ENCODE data around the gene ANKS1A.
"Not testable (repeated sequence)": the region's sequence is repeated elsewhere in the genome, so short reads cannot be mapped to it uniquely, and the experiment has no call there.

Gene ANKS1A

GRCh38 chr6:34993213-34993612 lies 104.2 kb downstream of the ANKS1A start:
- TF ChIP-seq ZFX (IDR thresholded peaks at IDR 0.05): no peak
- TF ChIP-seq CTCF (conservative IDR thresholded peaks at IDR 0.05): no peak
- no peak overlapping the region for H3K27ac ChIP-seq

GRCh38 chr6:34994693-34995092 lies 105.6 kb downstream of the ANKS1A start:
- no peak for TF ChIP-seq CTCF (conservative IDR thresholded peaks at IDR 0.05)
- TF ChIP-seq ZFX (IDR thresholded peaks at IDR 0.05): no peak
- H3K27ac ChIP-seq: no peak overlapping the region

GRCh38 chr6:34998417-34998816 lies 109.4 kb downstream of the ANKS1A start:
- H3K27ac ChIP-seq: not testable (repeated sequence)

GRCh38 chr6:34999153-34999552 lies 110.1 kb downstream of the ANKS1A start:
- H3K27ac ChIP-seq: not testable (repeated sequence)

GRCh38 chr6:34999962-35000361 lies 110.9 kb downstream of the ANKS1A start:
- H3K27ac ChIP-seq: not testable (repeated sequence)

GRCh38 chr6:35001349-35001748 lies 112.3 kb downstream of the ANKS1A start:
- H3K27ac ChIP-seq: not testable (repeated sequence)

- H3K27ac ChIP-seq: not testable (repeated sequence)
Measured at GRCh38 chr6:35003886-35004530, 115.0 kb downstream of the ANKS1A start.

GRCh38 chr6:35007016-35007415 lies 118.0 kb downstream of the ANKS1A start:
- no peak for TF ChIP-seq CTCF (conservative IDR thresholded peaks at IDR 0.05)
- TF ChIP-seq ZFX (IDR thresholded peaks at IDR 0.05): no peak
- no peak overlapping the region for H3K27ac ChIP-seq

GRCh38 chr6:35008858-35009257 lies 119.8 kb downstream of the ANKS1A start:
- TF ChIP-seq CTCF (conservative IDR thresholded peaks at IDR 0.05): no peak
- TF ChIP-seq ZFX (IDR thresholded peaks at IDR 0.05): no peak
- no peak overlapping the region for H3K27ac ChIP-seq

- no peak overlapping the region for H3K27ac ChIP-seq
- no peak for TF ChIP-seq ZFX (IDR thresholded peaks at IDR 0.05)
- no peak for TF ChIP-seq CTCF (conservative IDR thresholded peaks at IDR 0.05)
Measured at GRCh38 chr6:35011096-35012041, 122.3 kb downstream of the ANKS1A start.

Measured in C4-2B (cell line).